ENCODE data around the gene PDE4C.

DNA sequence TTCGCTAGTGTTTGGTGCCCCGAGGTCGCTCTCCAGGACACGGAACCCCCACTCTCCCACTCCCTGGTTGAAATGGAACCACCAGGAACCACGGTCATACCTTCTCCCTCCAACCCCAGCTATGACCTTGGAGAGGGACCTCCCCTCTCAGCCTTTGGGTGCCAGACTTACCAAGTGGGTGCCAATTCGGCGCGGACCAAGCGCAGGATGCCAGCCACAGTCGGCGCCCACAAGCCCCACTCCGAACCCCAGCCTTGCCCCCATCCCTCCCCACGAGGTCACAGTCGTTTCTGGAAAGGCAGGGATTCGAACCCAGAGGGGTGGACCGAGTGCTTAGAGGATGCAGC lies 910 bp downstream of the PDE4C start:
- TF ChIP-seq TEAD4 (IDR thresholded peaks at IDR 0.05) (no peak), REST (IDR thresholded peaks at IDR 0.05; ENCODE audit: low read depth) (no peak), MAX (IDR thresholded peaks at IDR 0.05) (no peak), RAD21 (IDR thresholded peaks at IDR 0.05; ENCODE audit: low read depth) (no peak), EP300 (IDR thresholded peaks at IDR 0.05; ENCODE audit: borderline replicate concordance) (no peak), YY1 (IDR thresholded peaks at IDR 0.05; ENCODE audit: low read depth) (no peak), TCF12 (IDR thresholded peaks at IDR 0.05; ENCODE audit: low read depth) (no peak), TAF1 (IDR thresholded peaks at IDR 0.05; ENCODE audit: low read depth) (no peak)
- TF ChIP-seq, protein P1, sequence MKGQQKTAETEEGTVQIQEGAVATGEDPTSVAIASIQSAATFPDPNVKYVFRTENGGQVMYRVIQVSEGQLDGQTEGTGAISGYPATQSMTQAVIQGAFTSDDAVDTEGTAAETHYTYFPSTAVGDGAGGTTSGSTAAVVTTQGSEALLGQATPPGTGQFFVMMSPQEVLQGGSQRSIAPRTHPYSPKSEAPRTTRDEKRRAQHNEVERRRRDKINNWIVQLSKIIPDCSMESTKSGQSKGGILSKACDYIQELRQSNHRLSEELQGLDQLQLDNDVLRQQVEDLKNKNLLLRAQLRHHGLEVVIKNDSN (IDR thresholded peaks at IDR 0.05), result no peak

All from Ishikawa (cell line).